Smooth muscle cell (in vitro differentiated cells): ENCODE data around the gene ADAM10. TPM values are rescaled to one million over a fixed set of nuclear protein-coding genes. Genes with fewer than 3 reads are reported as not detected.

Experiments
- DNase-seq: peaks from one replicate; lab custom pipeline; 2025; ENCODE audit not compliant: unreplicated experiment; lab: John Stamatoyannopoulos, UW
- H2AFZ ChIP-seq: fragments of 200-600 bp; sonication (generic); 2 replicates; pipeline ENCODE4 v1.6.0; 2016; ENCODE audit warnings: antibody characterized with exemption, low read depth, mild to moderate bottlenecking
- H3F3A ChIP-seq: fragments of 200-600 bp; sonication (generic); 2 replicates; pipeline ENCODE4 v1.6.0; 2017; ENCODE audit warnings: antibody characterized with exemption, low read depth
- H3K27ac ChIP-seq: fragments of 200-600 bp; sonication (generic); 2 replicates; pipeline ENCODE4 v1.5.1; 2016; ENCODE audit warnings: low read depth, mild to moderate bottlenecking
- H3K27me3 ChIP-seq: fragments of 200-600 bp; sonication (generic); 2 replicates; pipeline ENCODE4 v1.6.1; 2016; ENCODE audit warnings: low read depth, mild to moderate bottlenecking
- H3K36me3 ChIP-seq: fragments of 200-600 bp; sonication (generic); 2 replicates; pipeline ENCODE4 v1.5.1; 2016; ENCODE audit warnings: low read depth
- H3K4me1 ChIP-seq: fragments of 200-600 bp; sonication (generic); 2 replicates; pipeline ENCODE4 v1.5.1; 2016; ENCODE audit warnings: low read depth
- H3K4me2 ChIP-seq: fragments of 200-600 bp; sonication (generic); 2 replicates; pipeline ENCODE4 v1.6.0; 2016; ENCODE audit warnings: mild to moderate bottlenecking
- H3K4me3 ChIP-seq: fragments of 200-600 bp; sonication (generic); 2 replicates; pipeline ENCODE4 v1.5.1; 2016; ENCODE audit warnings: mild to moderate bottlenecking
- H3K79me2 ChIP-seq: fragments of 200-600 bp; sonication (generic); 2 replicates; pipeline ENCODE4 v1.6.0; 2016; ENCODE audit warnings: low read depth, mild to moderate bottlenecking
- H3K9ac ChIP-seq: fragments of 200-600 bp; sonication (generic); 2 replicates; pipeline ENCODE4 v1.6.0; 2016; ENCODE audit warnings: low read depth
- H3K9me3 ChIP-seq: fragments of 200-600 bp; sonication (generic); replicated peaks from 2 replicates; pipeline ENCODE4 v1.5.1; 2016; ENCODE audit warnings: low read depth
- H4K20me1 ChIP-seq: fragments of 200-600 bp; sonication (generic); 2 replicates; pipeline ENCODE4 v1.6.0; 2016; ENCODE audit warnings: low read depth
- CTCF ChIP-seq: fragments of 200-600 bp; sonication (generic); IDR thresholded peaks from 2 replicates; pipeline ENCODE4 v1.5.1; 2017; ENCODE audit warnings: borderline replicate concordance, mild to moderate bottlenecking, antibody characterized with exemption; ENCODE audit not compliant: insufficient read depth, poor library complexity, severe bottlenecking
- WGBS: methylation state at CpG from one replicate; pipeline ENCODE4 v1.1.7; 2016; ENCODE audit warnings: low lambda C conversion rate; 5-methylcytosine and 5-hydroxymethylcytosine counted together
- polyA plus RNA-seq: library from polyadenylated mRNA; unstranded; fragments of >200 nt; fragmentation: Nextera tagmentation; extraction: Ambion mirVana; gene quantifications from 2 replicates; pipeline ENCODE4 v1.2.1, GENCODE V29; 2016
- total RNA-seq: library from RNA; depleted of rRNA; stranded (reverse); fragments of >200 nt; gene quantifications from 2 replicates; pipeline ENCODE4 v1.2.3, GENCODE V29; 2014

Gene ADAM10
- total and polyA plus RNA-seq, 2 experiments from 2014 or later = 168 to 200 TPM

- Histone ChIP-seq H3K27me3 (no peaks in the 10 kb centered on the region), H3F3A (peaks cover 11% of the 10 kb centered on the region), H2AFZ (peak overlapping the region; percentile 78), H4K20me1 (no peaks in the 10 kb centered on the region), H3K27ac (peak overlapping the region; percentile 23), H3K4me3 (no peak overlapping the region), H3K4me1 (peaks cover 18% of the 10 kb centered on the region), H3K9ac (no peak overlapping the region), H3K9me3 (no peaks in the 10 kb centered on the region), H3K79me2 (no peaks in the 10 kb centered on the region), H3K4me2 (peak overlapping the region; percentile 66), H3K36me3 (no peaks in the 10 kb centered on the region)
- TF ChIP-seq CTCF = no peak
- WGBS = 55% methylated on average over 3 of the region's 3 CpGs
- no peak for DNase-seq
Measured at GRCh38 chr15:58556541-58556940, 193.0 kb downstream of the ADAM10 start.

GRCh38 chr15:58556028-58556361, 193.5 kb downstream of the ADAM10 start:
- DNase-seq = no peak
- no peaks in the 10 kb centered on the region for H3K36me3 ChIP-seq
- no peaks in the 10 kb centered on the region for H4K20me1 ChIP-seq
- peak overlapping the region; percentile 66 for H3K4me2 ChIP-seq
- peaks cover 22% of the 10 kb centered on the region for H3K4me1 ChIP-seq
- no peaks in the 10 kb centered on the region for H3K79me2 ChIP-seq
- H3K9me3 ChIP-seq = no peaks in the 10 kb centered on the region
- no peak overlapping the region for H3K9ac ChIP-seq
- no peak for TF ChIP-seq CTCF
- peaks cover 16% of the 10 kb centered on the region for H3F3A ChIP-seq
- peak overlapping the region; percentile 78 for H2AFZ ChIP-seq
- H3K27ac ChIP-seq = peak overlapping the region; percentile 23
- WGBS = 60% methylated on average over 2 of the region's 2 CpGs
- no peak overlapping the region for H3K4me3 ChIP-seq
- no peaks in the 10 kb centered on the region for H3K27me3 ChIP-seq

- H3K4me1 ChIP-seq = peaks cover 22% of the 10 kb centered on the region
- no peak overlapping the region for H3K9ac ChIP-seq
- H3K27me3 ChIP-seq = no peaks in the 10 kb centered on the region
- no peaks in the 10 kb centered on the region for H3K9me3 ChIP-seq
- H3F3A ChIP-seq = peaks cover 18% of the 10 kb centered on the region
- no peaks in the 10 kb centered on the region for H4K20me1 ChIP-seq
- H2AFZ ChIP-seq = peak overlapping the region; percentile 78
- no peaks in the 10 kb centered on the region for H3K79me2 ChIP-seq
- TF ChIP-seq CTCF = no peak
- no peak overlapping the region for H3K27ac ChIP-seq
- H3K4me2 ChIP-seq = peak overlapping the region; percentile 66
- WGBS = 67% methylated on average over 15 of the region's 15 CpGs
- no peak overlapping the region for H3K4me3 ChIP-seq
- DNase-seq = no peak
- H3K36me3 ChIP-seq = no peaks in the 10 kb centered on the region
Measured at GRCh38 chr15:58555162-58556027, 194.1 kb downstream of the ADAM10 start.

- Histone ChIP-seq H3K27me3 (no peaks in the 10 kb centered on the region), H3F3A (peaks cover 25% of the 10 kb centered on the region), H3K27ac (no peak overlapping the region), H3K9me3 (no peaks in the 10 kb centered on the region), H2AFZ (no peak overlapping the region), H4K20me1 (no peaks in the 10 kb centered on the region), H3K4me2 (no peak overlapping the region), H3K36me3 (no peaks in the 10 kb centered on the region), H3K79me2 (no peaks in the 10 kb centered on the region), H3K4me1 (peaks cover 24% of the 10 kb centered on the region), H3K4me3 (no peak overlapping the region), H3K9ac (no peak overlapping the region)
- 87% methylated on average over 5 of the region's 5 CpGs for WGBS
- no peak for DNase-seq
- no peak for TF ChIP-seq CTCF
Measured at GRCh38 chr15:58554758-58555157, 194.7 kb downstream of the ADAM10 start.
